IMR-90 (cell line): ENCODE measurements around the gene CEBPA. TPM values are rescaled to one million over a fixed set of nuclear protein-coding genes. Genes with fewer than 3 reads are reported as not detected.

Experiments
- ATAC-seq: fragments of 200-7000 bp; cut with Tn5 transposase; 2 replicates; pipeline ENCODE4 v1.9.1; 2020; ENCODE audit warnings: low read depth, mild to moderate bottlenecking, moderate library complexity
- BruUV-seq: library from RNA; stranded (reverse); fragments of 400-500 nt; replicated peaks from 2 replicates; lab custom pipeline; 2021; lab: Mats Ljungman, UMichigan
- CTCF ChIA-PET: fragments of 300-600 bp; formaldehyde crosslinking; extraction: SDS; loops from one replicate; lab custom pipeline; 2021; ENCODE audit warnings: antibody characterized with exemption; lab: Yijun Ruan, JAX
- POLR2A ChIA-PET: fragments of 300-600 bp; sonication (Branson Sonifier 250); formaldehyde crosslinking; loops from one replicate; lab custom pipeline; 2022; ENCODE audit warnings: antibody characterized with exemption; ENCODE audit not compliant: unreplicated experiment; lab: Charles Lee
- DNase-seq: peaks from one replicate; pipeline ENCODE4 v3.0.0; 2013
- H2AFZ ChIP-seq: replicated peaks from 2 replicates; pipeline ENCODE3; 2013; ENCODE audit warnings: low read length, mild to moderate bottlenecking; ENCODE audit not compliant: poor library complexity
- H2AK5ac ChIP-seq: 2 replicates; pipeline ENCODE4 v1.6.1; 2013; ENCODE audit warnings: low read depth, low read length, inconsistent platforms
- H2AK9ac ChIP-seq: replicated peaks from 2 replicates; pipeline ENCODE3; 2013; ENCODE audit warnings: mild to moderate bottlenecking, low read depth, low read length, moderate library complexity; ENCODE audit not compliant: poor library complexity
- H2BK120ac ChIP-seq: 2 replicates; pipeline ENCODE4 v1.6.1; 2013; ENCODE audit warnings: low read depth, low read length, inconsistent platforms
- H2BK15ac ChIP-seq: 3 replicates; pipeline ENCODE4 v1.6.1; 2013; ENCODE audit warnings: low read depth, low read length, inconsistent platforms
- H2BK20ac ChIP-seq: 2 replicates; pipeline ENCODE4 v1.6.1; 2013; ENCODE audit warnings: low read depth, mild to moderate bottlenecking, inconsistent platforms, low read length, moderate library complexity
- H2BK5ac ChIP-seq: 2 replicates; pipeline ENCODE4 v1.6.1; 2013; ENCODE audit warnings: mild to moderate bottlenecking, low read depth, low read length, inconsistent platforms; ENCODE audit not compliant: poor library complexity, severe bottlenecking
- H3K14ac ChIP-seq: replicated peaks from 2 replicates; pipeline ENCODE4 v1.6.1; 2013; ENCODE audit warnings: low read depth, low read length, inconsistent platforms
- H3K18ac ChIP-seq: 2 replicates; pipeline ENCODE4 v1.6.1; 2013; ENCODE audit warnings: low read depth, low read length, control low read depth
- H3K23ac ChIP-seq: 2 replicates; pipeline ENCODE4 v1.6.1; 2013; ENCODE audit warnings: low read depth, low read length, inconsistent platforms
- H3K27ac ChIP-seq: 2 replicates; pipeline ENCODE4 v1.5.1; 2013; ENCODE audit warnings: mild to moderate bottlenecking, control low read depth, low read length; ENCODE audit not compliant: insufficient read depth
- H3K27me3 ChIP-seq: 2 replicates; pipeline ENCODE4 v1.6.1; 2013; ENCODE audit warnings: low read length; ENCODE audit not compliant: control insufficient read depth, insufficient read depth
- H3K36me3 ChIP-seq: 2 replicates; pipeline ENCODE4 v1.6.1; 2013; ENCODE audit warnings: low read length, mixed read lengths; ENCODE audit not compliant: control insufficient read depth, insufficient read depth
- H3K4ac ChIP-seq: 2 replicates; pipeline ENCODE4 v1.6.1; 2013; ENCODE audit warnings: low read depth, low read length, inconsistent platforms
- H3K4me1 ChIP-seq: 2 replicates; pipeline ENCODE4 v1.6.1; 2013; ENCODE audit warnings: low read length, mixed read lengths; ENCODE audit not compliant: control insufficient read depth, insufficient read depth
- H3K4me2 ChIP-seq: 2 replicates; pipeline ENCODE4 v1.6.1; 2013; ENCODE audit warnings: low read depth, mild to moderate bottlenecking, control low read depth, low read length, moderate library complexity
- H3K4me3 ChIP-seq: 2 replicates; pipeline ENCODE4 v1.5.1; 2013; ENCODE audit warnings: low read depth, mild to moderate bottlenecking, control low read depth, low read length, moderate library complexity; ENCODE audit not compliant: insufficient read depth
- H3K56ac ChIP-seq: 2 replicates; pipeline ENCODE4 v1.6.1; 2013; ENCODE audit warnings: low read length, inconsistent platforms; ENCODE audit not compliant: insufficient read depth; ENCODE audit errors: extremely low read depth
- H3K79me1 ChIP-seq, 2 experiments: 2 replicates each; pipeline ENCODE4 v1.6.1; 2013; ENCODE audit warnings: low read length in 2 of 2, inconsistent platforms in 1 of 2, low read depth in 1 of 2
- H3K9ac ChIP-seq: 2 replicates; pipeline ENCODE4 v1.6.1; 2013; ENCODE audit warnings: low read depth, low read length, control low read depth
- H3K9me1 ChIP-seq: 2 replicates; pipeline ENCODE4 v1.6.1; 2013; ENCODE audit warnings: low read length, inconsistent platforms; ENCODE audit not compliant: insufficient read depth
- H3K9me3 ChIP-seq: 2 replicates; pipeline ENCODE4 v1.6.1; 2013; ENCODE audit warnings: low read length; ENCODE audit not compliant: control insufficient read depth, insufficient read depth
- H4K20me1 ChIP-seq: 2 replicates; pipeline ENCODE4 v1.6.1; 2013; ENCODE audit warnings: low read length, inconsistent platforms; ENCODE audit not compliant: insufficient read depth
- H4K5ac ChIP-seq: 2 replicates; pipeline ENCODE4 v1.6.1; 2013; ENCODE audit warnings: mild to moderate bottlenecking, low read depth, low read length, control low read depth
- H4K8ac ChIP-seq, 2 experiments: 2 replicates each; pipeline ENCODE4 v1.6.1; 2013; ENCODE audit warnings: low read depth in 2 of 2, low read length in 2 of 2, control low read depth in 1 of 2, inconsistent platforms in 1 of 2
- H4K91ac ChIP-seq: 2 replicates; pipeline ENCODE4 v1.6.1; 2013; ENCODE audit warnings: low read depth, low read length, inconsistent platforms; ENCODE audit not compliant: insufficient read depth
- CTCF ChIP-seq: conservative IDR thresholded peaks from 2 replicates; pipeline ENCODE4 v1.5.1; 2012; ENCODE audit warnings: mild to moderate bottlenecking, low read depth, low read length, improper control_type of control experiment
- MAFK ChIP-seq: IDR thresholded peaks from 2 replicates; pipeline ENCODE4 v1.6.1; 2012; ENCODE audit warnings: low read depth, low read length, improper control_type of control experiment
- NFE2L2 ChIP-seq: fragments of 150-350 bp; IDR thresholded peaks from 2 replicates; pipeline ENCODE4 v1.6.1; 2016; ENCODE audit warnings: low read depth, mild to moderate bottlenecking, low read length
- POLR2A ChIP-seq: IDR thresholded peaks from 2 replicates; pipeline ENCODE4 v1.6.1; 2012; ENCODE audit warnings: mild to moderate bottlenecking, low read depth, low read length
- WGBS, 2 experiments: methylation state at CpG; one replicate each; pipeline versions ENCODE4 v1.1.5 to v1.1.7; 2013; ENCODE audit warnings: missing lambda C conversion rate in 2 of 2; ENCODE audit not compliant: insufficient read length in 1 of 2; ENCODE audit errors: extremely low coverage in 2 of 2; 5-methylcytosine and 5-hydroxymethylcytosine counted together
- dilution Hi-C: fragments of 300-500 bp; cut with HindIII; formaldehyde crosslinking; loops from one replicate; pipeline ENCODE4 v1.14.3; 2018; ENCODE audit warnings: low sequenced_read_pairs; ENCODE audit not compliant: unreplicated experiment
- in situ Hi-C: fragments of 300-500 bp; cut with MboI; formaldehyde crosslinking; loops from 3 replicates; pipeline ENCODE4 v1.14.3; 2019; ENCODE audit warnings: low sequenced_read_pairs, inconsistent platforms, mixed read lengths
- intact Hi-C: fragments of 100-400 bp; cut with micrococcal nuclease; formaldehyde crosslinking; loops from 2 replicates; pipeline ENCODE4 v1.10.0; 2022
- polyA plus RNA-seq, 3 experiments: library from polyadenylated mRNA; depleted of rRNA; stranded (reverse); fragments of >200 nt; gene quantifications; 2 replicates each; pipeline ENCODE4 v1.2.3, GENCODE V29; 2012; ENCODE audit warnings: low replicate concordance in 1 of 3
- total RNA-seq: library from RNA; depleted of rRNA; stranded (reverse); fragments of >200 nt; gene quantifications from 2 replicates; pipeline ENCODE4 v1.2.3, GENCODE V29; 2012

Gene CEBPA
- total and polyA plus RNA-seq, 2 of the 4 experiments (the other 2 are of a cell fraction) = under 0.01 to 0.09 TPM

- Histone ChIP-seq H3K23ac (no peak overlapping the region), H4K5ac (no peak overlapping the region), H3K36me3 (no peaks in the 10 kb centered on the region), H3K4me3 (no peak overlapping the region), H3K56ac (no peak overlapping the region), H3K4me1 (no peaks in the 10 kb centered on the region), H3K79me1 (no peaks in the 10 kb centered on the region), H3K27ac (no peak overlapping the region), H2BK15ac (no peak overlapping the region), H3K4ac (no peak overlapping the region), H3K9ac (no peak overlapping the region), H4K20me1 (no peaks in the 10 kb centered on the region), H2BK120ac (no peak overlapping the region), H2AK5ac (no peak overlapping the region), H3K27me3 (peaks cover 40% of the 10 kb centered on the region), H2AFZ (no peak overlapping the region), H4K8ac (no peak overlapping the region), H3K4me2 (no peak overlapping the region), H3K9me1 (no peaks in the 10 kb centered on the region), H3K9me3 (no peaks in the 10 kb centered on the region), H2AK9ac (no peak overlapping the region), H3K14ac (no peak overlapping the region), H2BK5ac (no peak overlapping the region), H3K18ac (no peak overlapping the region), H4K91ac (no peak overlapping the region), H2BK20ac (no peak overlapping the region)
- DNase-seq (no peak), ATAC-seq (no peak)
- POLR2A ChIA-PET = no interaction called here
- no CpG with 5 or more reads among the region's 5 CpGs for WGBS, 2 experiments
- in situ Hi-C loops = no loop called here
- no TSS peak for BruUV-seq
- intact Hi-C loops = no loop called here
- dilution Hi-C loops = no loop called here
- TF ChIP-seq MAFK (no peak), CTCF (no peak), NFE2L2 (no peak), POLR2A (no peak)
- CTCF ChIA-PET = no interaction called here
These were observed 3.9 kb upstream of the CEBPA start for GRCh38 chr19:33306191-33306590.
